ENCODE data around the gene SIRT7. TPM values are rescaled to one million over a fixed set of nuclear protein-coding genes. Genes with fewer than 3 reads are reported as not detected.

SIRT7 gene
- total RNA-seq, 1 donor from 2014 or later = 30.2 TPM

DNA sequence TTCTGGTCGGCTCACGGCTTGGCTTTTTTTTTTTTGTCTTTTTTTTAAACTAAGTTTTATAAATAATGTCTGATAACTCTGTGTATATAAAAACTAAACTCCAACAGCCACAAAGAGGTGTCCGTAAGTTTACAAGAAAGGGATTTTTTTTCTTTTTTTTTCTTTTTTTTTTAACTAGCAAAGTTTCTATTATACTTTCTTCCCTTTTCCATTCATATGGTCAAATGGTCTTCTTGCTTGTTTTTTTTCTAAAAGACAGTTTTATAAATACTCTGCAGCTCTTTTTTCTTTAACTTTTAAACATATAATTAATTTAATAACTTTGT, 3.5 kb upstream of the SIRT7 start:
- Histone ChIP-seq H2AFZ (ENCODE audit: low read depth, low read length) (no peak overlapping the region), H4K20me1 (ENCODE audit: insufficient read depth, low read length) (peaks cover 83% of the 10 kb centered on the region), H3K36me3 (ENCODE audit: insufficient read depth, low read length) (peaks cover 5% of the 10 kb centered on the region), H3K9ac (ENCODE audit: low read length) (no peak overlapping the region), H3K4me3 (ENCODE audit: insufficient read depth, low read depth, low read length) (no peak overlapping the region), H3K79me2 (ENCODE audit: insufficient read depth, low read length) (peaks cover 95% of the 10 kb centered on the region), H3K27me3 (ENCODE audit: insufficient read depth, low read length) (no peaks in the 10 kb centered on the region), H3K27ac (ENCODE audit: low read depth, low read length) (no peak overlapping the region), H3K4me1 (ENCODE audit: insufficient read depth, low read length) (peaks cover 31% of the 10 kb centered on the region), H3K9me3 (ENCODE audit: insufficient read depth, low read depth, low read length) (no peaks in the 10 kb centered on the region), H3K4me2 (ENCODE audit: low read length) (no peak overlapping the region)
- peak overlapping the region; percentile 14 for H3K4me3 Mint-ChIP-seq (ENCODE audit: unreplicated experiment)
- peaks cover 27% of the 10 kb centered on the region for H3K4me1 Mint-ChIP-seq (ENCODE audit: low read depth, unreplicated experiment)
- FAIRE-seq (no peak), DNase-seq (ENCODE audit: low read depth) (no peak)
- no peaks in the 10 kb centered on the region for H3K9me3 Mint-ChIP-seq (ENCODE audit: unreplicated experiment)
- H3K36me3 Mint-ChIP-seq (ENCODE audit: low read depth, unreplicated experiment) = peaks cover 10% of the 10 kb centered on the region
- peak overlapping the region; percentile 23 for H3K27ac Mint-ChIP-seq (ENCODE audit: unreplicated experiment)
- no peak for TF ChIP-seq EZH2 (IDR thresholded peaks at IDR 0.05; ENCODE audit: insufficient read depth, low read length)
- TF ChIP-seq, protein P1, sequence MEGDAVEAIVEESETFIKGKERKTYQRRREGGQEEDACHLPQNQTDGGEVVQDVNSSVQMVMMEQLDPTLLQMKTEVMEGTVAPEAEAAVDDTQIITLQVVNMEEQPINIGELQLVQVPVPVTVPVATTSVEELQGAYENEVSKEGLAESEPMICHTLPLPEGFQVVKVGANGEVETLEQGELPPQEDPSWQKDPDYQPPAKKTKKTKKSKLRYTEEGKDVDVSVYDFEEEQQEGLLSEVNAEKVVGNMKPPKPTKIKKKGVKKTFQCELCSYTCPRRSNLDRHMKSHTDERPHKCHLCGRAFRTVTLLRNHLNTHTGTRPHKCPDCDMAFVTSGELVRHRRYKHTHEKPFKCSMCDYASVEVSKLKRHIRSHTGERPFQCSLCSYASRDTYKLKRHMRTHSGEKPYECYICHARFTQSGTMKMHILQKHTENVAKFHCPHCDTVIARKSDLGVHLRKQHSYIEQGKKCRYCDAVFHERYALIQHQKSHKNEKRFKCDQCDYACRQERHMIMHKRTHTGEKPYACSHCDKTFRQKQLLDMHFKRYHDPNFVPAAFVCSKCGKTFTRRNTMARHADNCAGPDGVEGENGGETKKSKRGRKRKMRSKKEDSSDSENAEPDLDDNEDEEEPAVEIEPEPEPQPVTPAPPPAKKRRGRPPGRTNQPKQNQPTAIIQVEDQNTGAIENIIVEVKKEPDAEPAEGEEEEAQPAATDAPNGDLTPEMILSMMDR (IDR thresholded peaks at IDR 0.05; ENCODE audit: insufficient read depth, low read depth, low read length) = no peak
- no peaks in the 10 kb centered on the region for H3K27me3 Mint-ChIP-seq (ENCODE audit: low read depth, unreplicated experiment)

DNA sequence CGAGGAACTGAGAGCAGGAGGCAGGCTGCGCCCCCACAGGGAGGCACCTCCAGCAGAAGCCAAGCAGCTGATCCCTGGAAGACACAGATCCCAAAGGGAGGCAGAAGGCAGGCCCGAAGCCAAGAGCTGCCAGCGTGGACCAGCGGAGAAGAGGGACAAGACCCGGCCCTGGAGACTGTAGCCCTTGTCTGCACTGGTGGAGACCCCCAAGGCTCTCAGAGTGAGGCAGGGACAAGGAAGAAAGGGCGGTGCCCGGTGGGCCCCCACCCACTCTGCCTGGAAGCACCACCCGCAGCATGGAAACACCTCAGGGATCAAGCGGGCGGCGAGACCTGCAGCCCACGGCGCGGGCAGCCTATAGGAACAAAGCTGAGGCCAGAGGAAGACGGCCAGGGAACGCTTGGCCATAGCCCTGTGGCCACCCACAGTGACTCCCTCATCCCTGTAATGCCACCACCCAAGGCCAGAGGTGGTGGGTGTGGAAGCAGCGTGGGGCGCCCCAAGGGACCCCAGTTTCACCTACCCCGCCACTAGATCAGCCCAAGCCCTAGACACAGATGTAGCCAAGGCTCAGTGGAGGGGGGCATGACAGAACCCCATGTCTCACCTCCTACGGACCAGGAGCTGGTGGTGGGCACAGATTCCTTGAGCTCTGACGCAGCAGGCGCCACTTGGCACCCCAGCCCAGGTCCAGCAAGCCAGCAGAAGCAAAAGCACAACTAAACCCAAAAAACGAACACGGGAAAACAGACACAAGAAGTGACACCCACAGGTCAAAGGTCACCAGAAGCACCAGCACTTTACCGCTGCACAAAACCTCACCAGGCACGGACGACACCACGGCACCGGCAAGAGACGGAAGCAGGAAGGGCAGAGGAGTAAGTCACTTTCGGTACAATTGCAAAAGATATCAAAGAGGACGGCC, 2.9 kb upstream of the SIRT7 start:
- Histone ChIP-seq H3K4me1 (ENCODE audit: insufficient read depth, low read length) (peaks cover 26% of the 10 kb centered on the region), H3K4me2 (ENCODE audit: low read length) (no peak overlapping the region), H4K20me1 (ENCODE audit: insufficient read depth, low read length) (peaks cover 81% of the 10 kb centered on the region), H3K9ac (ENCODE audit: low read length) (no peak overlapping the region), H3K4me3 (ENCODE audit: insufficient read depth, low read depth, low read length) (no peak overlapping the region), H2AFZ (ENCODE audit: low read depth, low read length) (no peak overlapping the region), H3K9me3 (ENCODE audit: insufficient read depth, low read depth, low read length) (no peaks in the 10 kb centered on the region), H3K79me2 (ENCODE audit: insufficient read depth, low read length) (peaks cover 93% of the 10 kb centered on the region), H3K36me3 (ENCODE audit: insufficient read depth, low read length) (peaks cover 5% of the 10 kb centered on the region), H3K27me3 (ENCODE audit: insufficient read depth, low read length) (no peaks in the 10 kb centered on the region), H3K27ac (ENCODE audit: low read depth, low read length) (no peak overlapping the region)
- peaks cover 10% of the 10 kb centered on the region for H3K36me3 Mint-ChIP-seq (ENCODE audit: low read depth, unreplicated experiment)
- DNase-seq (ENCODE audit: low read depth) (no peak), FAIRE-seq (no peak)
- H3K4me3 Mint-ChIP-seq (ENCODE audit: unreplicated experiment) = no peak overlapping the region
- H3K27ac Mint-ChIP-seq (ENCODE audit: unreplicated experiment) = peak overlapping the region; percentile 23
- peaks cover 21% of the 10 kb centered on the region for H3K4me1 Mint-ChIP-seq (ENCODE audit: low read depth, unreplicated experiment)
- H3K9me3 Mint-ChIP-seq (ENCODE audit: unreplicated experiment) = no peaks in the 10 kb centered on the region
- H3K27me3 Mint-ChIP-seq (ENCODE audit: low read depth, unreplicated experiment) = no peaks in the 10 kb centered on the region
- TF ChIP-seq, protein P1 (IDR thresholded peaks at IDR 0.05; ENCODE audit: insufficient read depth, low read depth, low read length) = no peak
- TF ChIP-seq EZH2 (IDR thresholded peaks at IDR 0.05; ENCODE audit: insufficient read depth, low read length) = no peak
